CD4-positive, alpha-beta T cell treated with Interleukin-15 for 1 hour (primary cell): ENCODE data around the gene TMPRSS12.
"Not testable (repeated sequence)": the region's sequence is repeated elsewhere in the genome, so short reads cannot be mapped to it uniquely, and the experiment has no call there.

Experiments used
- DNase-seq: peaks from one replicate; pipeline ENCODE4 v3.0.0-alpha.2; 2020

The TMPRSS12 gene, protein sequence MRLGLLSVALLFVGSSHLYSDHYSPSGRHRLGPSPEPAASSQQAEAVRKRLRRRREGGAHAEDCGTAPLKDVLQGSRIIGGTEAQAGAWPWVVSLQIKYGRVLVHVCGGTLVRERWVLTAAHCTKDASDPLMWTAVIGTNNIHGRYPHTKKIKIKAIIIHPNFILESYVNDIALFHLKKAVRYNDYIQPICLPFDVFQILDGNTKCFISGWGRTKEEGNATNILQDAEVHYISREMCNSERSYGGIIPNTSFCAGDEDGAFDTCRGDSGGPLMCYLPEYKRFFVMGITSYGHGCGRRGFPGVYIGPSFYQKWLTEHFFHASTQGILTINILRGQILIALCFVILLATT

DNA sequence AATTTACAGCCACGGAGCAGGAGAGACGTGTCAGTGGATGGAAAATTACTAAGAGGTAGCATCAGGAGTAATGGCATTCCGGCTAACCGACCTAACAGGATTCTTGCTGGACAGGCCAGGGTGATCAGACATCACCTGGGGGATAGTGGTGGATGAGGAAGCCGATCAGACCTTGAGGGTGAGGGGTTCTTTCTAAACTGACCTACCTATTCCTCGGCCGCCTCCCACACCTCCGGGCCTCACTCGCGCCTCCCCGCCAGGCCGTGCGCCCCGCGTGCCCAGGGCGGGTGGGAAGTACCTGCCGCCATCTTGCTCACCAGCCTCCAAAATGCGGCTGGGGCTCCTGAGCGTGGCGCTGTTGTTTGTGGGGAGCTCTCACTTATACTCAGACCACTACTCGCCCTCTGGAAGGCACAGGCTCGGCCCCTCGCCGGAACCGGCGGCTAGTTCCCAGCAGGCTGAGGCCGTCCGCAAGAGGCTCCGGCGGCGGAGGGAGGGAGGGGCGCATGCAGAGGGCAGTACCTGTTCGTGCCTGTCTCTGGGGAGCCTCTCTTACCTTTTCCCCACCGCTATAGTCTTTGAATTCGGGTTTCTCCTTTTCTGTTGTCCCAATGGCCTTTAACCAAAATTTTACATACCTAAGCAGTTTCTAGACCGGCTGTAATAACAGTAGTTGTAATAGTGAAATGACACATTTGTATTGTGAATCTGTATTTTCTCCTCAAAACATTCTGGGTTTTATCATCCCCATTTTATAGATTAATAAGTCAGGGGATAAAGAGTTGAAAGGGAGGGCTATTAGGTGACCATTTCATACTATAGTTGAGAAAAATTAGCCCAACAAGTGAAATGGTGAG is at the start of gene TMPRSS12:
Gene TMPRSS12 (plus strand): TSS at position 290 of the 857 bp plus-strand sequence. CDS start 39 bp downstream, at position 329.
- no peak for DNase-seq

DNA sequence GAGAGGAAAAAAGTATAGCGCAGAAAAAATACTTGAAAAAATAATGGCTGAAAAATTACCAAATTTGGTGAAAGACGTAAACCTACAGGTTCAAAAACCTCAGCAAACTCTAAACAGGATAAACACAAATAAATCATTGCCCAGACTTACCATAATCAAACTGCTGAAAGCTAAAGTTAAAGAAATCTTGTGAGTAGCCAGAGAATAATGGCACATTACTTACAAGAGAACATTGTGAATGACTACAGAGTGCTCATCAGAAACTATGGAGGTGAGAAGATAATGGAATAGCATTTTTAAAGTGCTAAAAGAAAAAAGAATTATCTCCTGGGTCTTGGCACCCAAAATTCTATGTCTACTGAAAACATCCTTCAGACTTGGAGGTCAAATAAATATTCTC is 42.8 kb upstream of the TMPRSS12 start:
- DNase-seq = no peak

DNA sequence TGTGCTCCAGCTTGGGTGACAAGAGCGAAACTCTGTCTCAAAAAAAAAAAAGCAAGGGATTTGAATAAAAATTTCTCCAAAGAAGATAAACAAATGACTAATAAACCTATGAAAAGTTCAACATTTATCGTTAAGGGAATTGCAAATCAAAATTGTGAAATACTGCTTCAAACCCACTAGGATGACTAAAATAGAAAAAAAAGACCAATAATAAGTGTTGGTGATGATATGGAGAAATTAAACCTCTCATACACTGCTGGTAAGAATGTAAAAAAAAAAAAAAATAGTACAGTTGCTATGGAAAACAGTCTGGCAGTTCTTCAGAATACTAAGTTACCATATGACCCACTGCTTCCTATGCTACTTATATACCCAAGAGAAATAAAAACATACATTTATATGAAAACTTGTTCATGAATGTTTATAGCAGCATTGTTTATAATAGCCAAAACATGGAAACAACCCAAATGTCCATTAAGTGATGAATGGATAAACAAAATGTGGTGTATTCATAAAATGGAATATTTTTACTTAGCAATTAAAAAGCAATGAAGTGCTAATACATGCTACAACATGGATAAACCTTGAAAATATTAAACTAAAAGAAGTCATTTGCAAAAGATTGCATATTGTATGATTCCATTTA is 39.4 kb upstream of the TMPRSS12 start:
- no peak for DNase-seq

DNA sequence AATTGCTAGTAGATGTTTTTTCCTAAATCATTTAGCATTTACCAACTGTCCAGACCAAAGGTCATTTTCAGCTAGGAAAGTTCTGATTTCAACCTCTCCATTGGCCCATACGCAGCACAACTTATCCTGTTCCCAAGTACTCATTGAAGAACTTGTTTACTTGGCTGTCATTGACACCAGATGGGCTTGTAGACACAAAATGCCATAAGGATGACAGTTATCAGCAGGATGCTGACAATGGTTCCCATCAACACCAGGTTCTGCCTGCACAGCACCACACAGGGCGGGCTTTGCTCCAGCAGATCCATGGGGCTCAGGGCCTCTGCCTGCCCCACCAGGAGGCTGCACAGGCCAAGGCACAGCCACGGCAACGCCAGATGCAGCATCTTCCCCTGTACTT is 36.5 kb upstream of the TMPRSS12 start:
- DNase-seq = no peak

DNA sequence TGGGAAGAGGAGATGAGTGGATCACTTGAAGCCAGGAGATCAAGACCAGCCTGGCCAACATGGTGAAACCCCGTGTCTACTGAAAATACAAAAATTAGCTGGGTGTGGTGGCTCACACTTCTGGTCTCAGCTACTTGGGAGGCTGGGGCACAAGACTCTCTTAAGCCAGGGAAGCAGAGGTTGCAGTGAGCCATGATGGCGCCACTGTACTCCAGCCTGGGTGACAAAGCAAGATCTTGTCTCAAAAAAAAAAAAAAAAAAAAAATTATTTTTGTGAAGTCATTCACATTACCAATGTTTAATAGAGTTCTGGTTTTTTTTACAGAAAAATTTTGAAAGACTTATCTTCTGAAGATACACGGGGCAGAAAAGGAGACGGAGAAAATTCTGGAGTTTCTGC is 33.6 kb upstream of the TMPRSS12 start:
- not testable (repeated sequence) for DNase-seq

DNA sequence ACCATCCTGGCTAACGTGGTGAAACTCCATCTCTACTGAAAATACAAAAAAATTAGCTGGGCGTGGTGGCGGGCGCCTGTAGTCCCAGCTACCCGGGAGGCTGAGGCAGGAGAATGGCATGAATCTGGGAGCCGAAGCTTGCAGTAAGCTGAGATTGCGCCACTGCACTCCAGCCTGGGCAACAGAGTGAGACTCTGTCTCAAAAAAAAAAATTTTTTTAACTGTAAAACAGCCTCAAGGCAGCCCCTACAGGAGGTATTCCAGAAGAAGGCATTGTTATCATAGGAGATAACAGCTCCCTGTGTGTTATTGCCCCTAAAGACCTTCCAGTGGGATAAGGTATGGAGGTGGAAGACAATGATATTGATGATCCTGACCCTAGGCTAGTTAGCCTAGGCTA is 27.8 kb upstream of the TMPRSS12 start:
- DNase-seq = not testable (repeated sequence)

DNA sequence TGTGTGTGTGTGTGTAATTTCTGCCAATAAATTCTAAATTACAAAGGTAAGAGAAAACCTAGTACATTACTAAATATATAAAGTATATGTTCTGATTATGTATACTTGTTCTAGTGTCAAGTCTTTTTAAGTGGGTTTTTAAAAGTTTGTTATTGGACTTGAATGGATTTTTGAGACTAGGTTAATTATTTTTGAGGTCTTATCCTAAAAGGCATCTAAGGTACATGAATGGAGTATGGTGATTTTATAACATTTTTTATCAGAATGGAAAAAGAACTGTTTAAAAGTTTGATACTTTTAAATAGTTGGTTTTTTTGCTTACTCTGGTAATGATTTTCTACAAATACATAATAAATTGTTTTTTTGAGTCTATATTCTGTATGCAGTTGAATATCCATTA is 22.5 kb upstream of the TMPRSS12 start:
- DNase-seq = no peak

DNA sequence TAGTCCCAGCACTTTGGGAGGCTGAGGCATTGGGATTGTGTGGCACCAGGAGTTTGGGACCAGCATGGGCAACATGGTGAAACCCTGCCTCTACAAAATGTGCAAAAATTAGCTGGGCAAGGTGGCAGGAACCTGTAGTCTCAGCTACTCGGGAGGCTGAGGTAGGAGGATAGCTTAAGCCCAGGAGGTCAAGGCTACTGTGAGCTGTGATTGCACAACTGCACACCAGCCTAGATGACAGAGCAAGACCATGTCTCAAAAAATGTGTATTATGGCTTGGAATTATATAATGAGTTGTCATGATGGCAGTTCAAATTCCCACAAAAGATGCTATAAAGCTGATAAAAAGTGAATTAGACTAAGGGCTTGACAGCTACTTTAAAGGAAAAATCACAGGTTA is 20.6 kb upstream of the TMPRSS12 start:
- no peak for DNase-seq

DNA sequence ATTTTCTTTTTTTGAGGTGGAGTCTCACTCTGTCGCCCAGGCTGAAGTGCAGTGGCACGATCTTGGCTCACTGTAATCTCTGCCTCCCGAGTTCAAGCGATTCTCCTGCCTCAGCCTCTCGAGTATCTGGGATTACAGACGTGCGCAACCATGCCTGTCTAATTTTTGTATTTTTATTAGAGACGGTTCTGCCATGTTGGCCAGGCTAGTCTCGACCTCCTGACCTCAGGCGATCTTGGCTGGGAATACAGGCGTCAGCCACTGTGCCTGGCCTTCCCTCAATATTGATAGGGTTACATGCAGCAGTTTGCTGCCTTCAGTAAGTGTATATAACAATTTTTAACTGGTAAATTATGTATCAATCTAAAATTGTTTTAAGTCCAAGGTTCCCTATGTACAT is 19.0 kb upstream of the TMPRSS12 start:
- not testable (repeated sequence) for DNase-seq

DNA sequence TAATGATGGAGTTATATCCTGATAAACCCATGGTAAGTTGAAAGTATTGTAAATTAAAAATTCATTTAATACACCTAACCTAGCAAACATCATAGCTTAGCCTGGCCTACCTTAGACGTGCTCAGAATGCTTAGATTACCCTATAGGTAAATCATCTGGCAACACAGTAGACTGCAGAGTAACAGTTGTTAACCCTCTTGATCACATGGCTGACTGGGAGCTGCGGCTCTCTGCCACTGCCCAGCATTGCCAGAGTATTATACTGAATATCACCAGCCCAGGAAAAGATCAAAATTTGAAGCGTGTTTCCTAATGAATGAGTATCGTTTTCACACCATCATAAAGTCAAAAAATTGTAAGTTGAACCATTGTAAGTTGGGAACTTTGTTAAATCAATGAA is 17.8 kb upstream of the TMPRSS12 start:
- no peak for DNase-seq

DNA sequence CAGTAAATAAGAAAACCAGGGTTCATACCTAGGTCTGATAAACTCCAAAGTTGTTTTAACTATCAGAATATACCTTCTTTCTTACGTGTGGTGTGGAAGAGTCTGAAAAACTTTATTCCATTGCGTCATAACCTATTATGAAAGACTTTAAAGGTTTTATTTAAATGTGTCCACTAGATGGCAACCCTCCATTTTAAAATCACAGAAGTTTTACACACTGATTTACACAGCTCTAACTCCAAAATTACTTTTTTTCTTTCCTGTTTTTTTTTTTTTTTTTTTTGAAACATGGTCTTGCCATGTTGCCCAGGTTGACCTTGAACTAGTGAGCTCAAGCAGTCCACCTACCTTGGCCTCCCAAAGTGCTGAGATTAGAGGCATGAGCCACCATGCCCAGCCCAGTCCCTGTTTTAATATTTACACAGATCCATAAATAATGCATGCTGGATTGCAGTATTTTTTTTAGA is 17.3 kb upstream of the TMPRSS12 start:
- no peak for DNase-seq

DNA sequence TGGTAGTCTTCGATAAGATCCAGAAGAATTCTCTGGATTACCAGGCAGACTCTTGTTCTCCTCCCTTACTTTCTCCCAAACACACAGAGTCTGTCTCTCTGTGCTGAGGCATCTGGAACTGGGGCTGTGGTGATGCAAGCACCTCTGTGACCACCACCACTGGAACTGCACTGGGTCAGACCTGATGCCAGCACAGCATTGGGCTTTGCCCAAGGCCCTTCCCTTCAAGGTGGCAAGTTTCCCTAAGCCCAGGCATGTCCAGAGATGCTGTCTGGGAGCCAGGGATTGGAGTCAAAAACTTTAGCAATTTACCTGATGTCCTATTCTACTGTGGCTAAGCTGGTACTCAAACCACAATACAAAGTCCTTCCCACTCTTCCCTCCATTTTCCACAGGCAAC is 14.6 kb upstream of the TMPRSS12 start:
- no peak for DNase-seq

DNA sequence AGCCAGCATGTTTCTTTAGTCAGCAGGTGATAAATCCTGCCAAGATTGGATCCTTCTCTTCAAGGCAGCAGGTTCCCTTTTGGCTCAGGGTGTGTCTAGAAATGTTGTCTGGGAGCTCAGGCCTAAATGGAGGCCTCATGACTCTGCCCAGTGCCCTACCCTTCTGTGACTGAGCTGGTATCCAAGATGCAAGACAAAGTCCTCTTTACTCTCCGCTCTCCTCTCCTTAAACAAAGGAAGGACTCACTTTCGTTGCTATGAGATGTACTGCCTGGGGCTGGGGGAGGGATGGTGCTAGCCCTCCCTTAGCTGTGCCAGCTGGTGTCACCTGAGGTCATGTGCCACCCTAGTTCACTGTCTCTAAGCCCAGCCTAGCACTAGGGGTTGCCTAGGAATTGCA is 13.8 kb upstream of the TMPRSS12 start:
- DNase-seq = no peak

DNA sequence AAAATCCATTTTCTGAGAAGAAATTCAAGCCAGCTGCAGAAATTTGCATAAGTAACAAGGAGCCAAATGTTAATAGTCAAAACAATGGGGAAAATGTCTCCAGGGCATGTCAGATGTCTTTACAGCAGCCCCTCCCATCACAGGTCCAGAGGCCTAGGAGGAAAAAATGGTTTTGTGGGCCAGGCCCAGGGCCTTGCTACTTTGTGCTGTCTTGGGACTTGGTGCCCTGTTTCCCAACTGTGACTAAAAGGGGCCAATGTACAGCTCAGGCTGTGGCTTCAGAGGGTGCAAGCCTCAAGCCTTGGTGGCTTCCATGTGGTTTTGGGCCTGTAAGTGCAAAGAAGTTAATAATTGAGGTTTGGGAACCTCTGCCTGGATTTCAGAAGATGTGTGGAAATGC is 8.9 kb upstream of the TMPRSS12 start:
- DNase-seq = not testable (repeated sequence)

DNA sequence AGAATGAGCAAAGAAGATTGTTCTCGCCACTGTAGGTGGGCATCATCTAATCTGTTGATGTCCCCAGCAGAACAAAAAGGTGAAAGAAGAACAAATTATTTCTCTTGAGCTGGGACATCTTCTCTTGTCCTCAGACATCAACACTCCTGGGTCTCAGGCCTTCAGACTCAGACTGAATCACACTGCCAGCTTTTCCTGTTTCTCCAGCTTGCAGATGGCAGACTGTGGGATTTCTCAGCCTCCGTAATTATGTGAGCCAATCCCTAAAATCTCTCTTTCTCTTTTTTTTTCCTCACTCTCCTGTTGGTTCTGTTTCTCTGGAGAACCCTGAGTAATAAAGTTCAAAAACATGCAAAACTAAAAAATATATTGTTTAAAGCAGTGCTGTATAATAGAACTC is 3.7 kb upstream of the TMPRSS12 start:
- DNase-seq = no peak

DNA sequence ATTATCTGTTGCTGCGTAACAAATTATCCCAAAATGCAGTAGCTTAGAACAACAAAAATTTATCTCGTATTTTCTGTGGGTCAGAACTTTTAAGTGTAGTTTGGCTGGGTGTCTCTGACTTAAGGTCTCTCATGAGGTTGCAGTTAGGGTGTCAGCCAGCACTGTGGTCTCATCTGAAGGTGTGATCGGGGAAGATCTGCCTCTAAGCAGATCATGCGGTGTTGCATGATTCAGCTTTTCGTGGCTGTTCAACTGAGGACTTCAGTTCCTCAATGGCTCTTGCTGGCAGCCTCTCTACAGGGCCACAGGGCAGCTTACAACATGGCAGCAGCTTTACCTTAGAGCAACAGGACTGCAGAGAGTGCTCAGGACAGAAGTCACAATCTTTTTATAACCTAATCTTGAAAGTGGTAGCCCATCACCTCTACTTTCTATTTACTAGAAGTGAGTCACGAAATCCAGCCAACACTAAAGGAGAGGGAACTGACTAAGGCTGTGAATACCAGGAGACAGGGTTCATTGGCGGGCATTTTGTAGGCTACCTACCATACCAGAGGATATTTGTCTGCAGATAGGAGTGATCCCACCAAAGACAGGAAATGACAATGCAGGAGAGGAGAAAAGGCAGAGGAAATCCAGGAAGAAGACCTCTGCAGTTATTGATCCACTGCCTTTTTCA is 1.8 kb upstream of the TMPRSS12 start:
- no peak for DNase-seq

DNA sequence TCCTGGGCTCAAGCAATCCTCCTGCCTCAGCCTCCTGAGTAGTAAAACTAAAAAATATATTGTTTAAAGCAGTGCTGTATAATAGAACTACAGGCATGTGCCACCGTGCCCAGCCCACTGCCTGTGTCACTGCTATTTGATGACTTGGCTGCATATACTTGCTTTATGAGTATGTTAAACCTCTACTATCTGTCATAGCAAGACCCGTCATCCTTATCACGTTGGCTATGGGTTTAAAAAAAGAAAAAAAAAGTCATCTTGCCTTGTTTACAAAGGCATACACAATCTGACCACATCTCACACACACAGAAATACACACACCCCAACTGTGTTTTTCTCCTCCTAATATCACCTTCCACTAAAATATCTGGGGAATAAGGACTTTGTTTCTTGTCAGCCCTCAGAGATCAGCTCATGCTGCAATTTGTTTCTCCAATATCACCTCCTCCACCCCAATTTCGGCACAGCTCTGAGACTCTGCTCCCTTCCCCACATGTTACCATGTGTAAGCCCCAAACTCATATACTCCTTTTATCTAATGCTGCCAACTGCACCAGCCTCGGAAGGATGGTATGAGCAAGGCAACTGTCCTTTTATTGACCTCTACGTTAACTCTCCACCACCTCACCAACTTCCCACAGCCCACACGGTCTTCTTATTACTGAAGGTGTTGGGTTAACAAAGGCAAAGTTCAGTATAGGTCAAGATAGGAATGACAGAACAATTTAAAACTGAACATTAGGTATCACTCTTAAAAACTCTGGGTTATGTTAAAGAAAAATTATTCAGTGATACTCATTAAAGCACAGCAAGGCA is 802 bp upstream of the TMPRSS12 start:
- no peak for DNase-seq

DNA sequence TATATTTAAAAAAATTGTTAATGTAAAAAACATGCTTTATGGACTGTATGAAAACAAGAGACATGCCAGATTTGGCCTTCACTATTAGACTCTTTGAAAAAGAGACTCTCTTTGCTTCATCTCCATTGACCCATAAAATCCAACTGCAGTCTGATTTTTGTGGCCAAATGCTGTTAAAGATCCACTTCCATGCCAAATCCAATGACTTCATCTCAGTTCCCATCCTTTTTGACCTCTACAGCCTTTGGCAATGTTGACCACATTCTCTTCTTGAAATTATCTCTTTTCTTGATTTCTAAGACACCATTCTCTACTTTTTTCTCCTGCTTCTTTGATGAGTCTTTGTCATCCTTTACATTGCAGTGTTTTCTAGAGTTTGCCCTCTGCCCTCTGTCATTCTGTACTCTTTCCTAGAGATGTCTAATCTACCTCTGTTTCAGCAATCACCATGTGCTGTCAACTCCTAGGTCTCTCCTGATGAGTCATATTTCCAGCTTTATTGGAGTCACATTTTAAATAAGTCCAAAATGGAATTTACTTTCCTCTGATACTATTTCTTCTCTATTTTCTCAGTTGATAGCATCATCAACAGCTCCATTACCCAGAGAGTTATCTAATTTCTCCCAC is 2.4 kb downstream of the TMPRSS12 start:
- DNase-seq = no peak

DNA sequence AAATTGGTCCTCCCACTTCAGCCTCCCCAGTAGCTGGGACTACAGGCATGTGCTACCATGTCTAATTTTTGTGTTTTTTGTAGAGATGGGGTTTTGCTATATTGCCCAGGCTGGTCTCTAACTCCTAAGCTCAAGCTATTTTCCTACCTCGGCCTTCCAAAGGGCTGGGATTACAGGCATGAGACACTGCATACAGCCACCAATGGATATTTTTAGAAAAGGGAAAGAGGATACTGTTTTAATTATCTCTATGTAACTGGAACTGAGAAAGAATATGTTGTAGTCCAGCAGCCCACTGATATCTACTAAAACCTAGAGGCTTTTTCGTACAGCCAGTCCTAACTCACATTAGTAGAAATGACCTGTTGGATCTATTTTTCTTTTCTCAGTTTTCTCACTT is 6.2 kb downstream of the TMPRSS12 start:
- DNase-seq = no peak

DNA sequence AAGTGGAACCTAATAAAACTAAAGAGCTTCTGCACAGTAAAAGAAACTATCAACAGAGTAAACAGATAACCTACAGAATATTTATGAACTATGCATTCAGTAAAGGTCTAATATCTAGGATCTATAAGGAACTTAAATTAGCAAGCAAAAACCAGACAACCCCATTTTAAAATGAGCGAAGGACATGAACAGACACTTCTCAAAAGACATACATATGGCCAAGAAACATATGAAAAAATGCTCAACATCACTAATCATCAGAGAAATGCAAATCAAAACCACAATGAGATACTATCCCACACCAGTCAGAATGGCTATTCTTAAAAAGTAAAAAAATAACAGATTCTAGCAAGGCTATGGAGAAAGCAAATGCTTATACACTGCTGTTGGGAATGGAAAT is 12.5 kb downstream of the TMPRSS12 start:
- not testable (repeated sequence) for DNase-seq

DNA sequence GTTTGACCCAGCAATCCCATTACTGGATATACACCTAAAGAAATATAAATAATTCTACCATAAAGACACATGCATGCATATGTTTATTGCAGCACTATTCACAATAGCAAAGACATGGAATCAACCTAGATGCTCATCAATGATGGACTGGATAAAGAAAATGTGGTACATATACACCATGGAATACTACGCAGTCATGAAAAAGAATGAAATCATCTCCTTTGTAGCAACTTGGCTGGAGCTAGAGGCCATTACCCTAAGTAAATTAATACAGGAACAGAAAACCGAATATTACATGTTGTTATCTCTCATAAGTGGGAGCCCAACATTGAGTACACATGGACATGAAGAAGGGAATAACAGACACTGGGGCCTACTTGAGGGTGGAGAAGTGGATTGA is 13.0 kb downstream of the TMPRSS12 start:
- not testable (repeated sequence) for DNase-seq
